H1 (cell line): ENCODE results near the gene SCPEP1. TPM values are rescaled to one million over a fixed set of nuclear protein-coding genes. Genes with fewer than 3 reads are reported as not detected.

ENCODE experiments used
- CTCF ChIA-PET: fragments of 300-600 bp; sonication (Branson Sonifier 250); formaldehyde crosslinking; loops from one replicate; lab custom pipeline; 2021; ENCODE audit not compliant: partially characterized antibody; lab: Charles Lee
- POLR2A ChIA-PET: fragments of 300-600 bp; sonication (Branson Sonifier 250); formaldehyde crosslinking; loops from one replicate; lab custom pipeline; 2021; ENCODE audit warnings: inconsistent platforms; ENCODE audit not compliant: partially characterized antibody; lab: Charles Lee
- DNase-seq, 2 experiments: peaks; one replicate each; pipeline versions ENCODE4 v3.0.0 to v3.0.0-alpha.2; 2010 to 2022; ENCODE audit warnings: low spot score in 2 of 2, low read depth in 1 of 2, mixed read lengths in 1 of 2
- FAIRE-seq: peaks from 2 replicates; lab custom pipeline; 2011; peaks lifted over from hg19 to GRCh38; lab: Jason Lieb, UNC
- H2AFZ ChIP-seq: 2 replicates; pipeline ENCODE4 v1.8.1; 2012; ENCODE audit warnings: low read length, inconsistent platforms
- H2AK5ac ChIP-seq: 2 replicates; pipeline ENCODE4 v1.6.1; 2013; ENCODE audit warnings: low read depth, low read length
- H2BK120ac ChIP-seq: replicated peaks from 2 replicates; pipeline ENCODE3; 2013; ENCODE audit warnings: low read depth, low read length, inconsistent platforms
- H2BK12ac ChIP-seq: 2 replicates; pipeline ENCODE4 v1.6.1; 2013; ENCODE audit warnings: low read depth, low read length
- H2BK15ac ChIP-seq: 2 replicates; pipeline ENCODE4 v1.6.1; 2013; ENCODE audit warnings: low read length
- H2BK20ac ChIP-seq: 2 replicates; pipeline ENCODE4 v1.6.1; 2013; ENCODE audit warnings: low read length
- H2BK5ac ChIP-seq: 2 replicates; pipeline ENCODE4 v1.6.1; 2013; ENCODE audit warnings: low read depth, low read length
- H3K14ac ChIP-seq: 2 replicates; pipeline ENCODE4 v1.6.1; 2013; ENCODE audit warnings: inconsistent platforms; ENCODE audit not compliant: insufficient read length
- H3K18ac ChIP-seq: 2 replicates; pipeline ENCODE4 v1.6.1; 2013; ENCODE audit warnings: low read length; ENCODE audit errors: extremely low read depth
- H3K23ac ChIP-seq: 2 replicates; pipeline ENCODE4 v1.6.1; 2013; ENCODE audit warnings: inconsistent platforms; ENCODE audit not compliant: insufficient read length
- H3K23me2 ChIP-seq: 2 replicates; pipeline ENCODE4 v1.6.1; 2013; ENCODE audit warnings: low read depth, low read length
- H3K27ac ChIP-seq: 2 replicates; pipeline ENCODE4 v1.6.1; 2011; ENCODE audit warnings: low read depth, low read length, inconsistent platforms
- H3K27me3 ChIP-seq, 4 experiments: replicated peaks in 1 of 4; 1 replicate in 1 of 4; 2 replicates in 3 of 4; pipeline versions ENCODE4 v1.6.1 to v1.8.1; 2011 to 2013; ENCODE audit warnings: low read length in 3 of 4, mild to moderate bottlenecking in 3 of 4, inconsistent platforms in 2 of 4, mixed read lengths in 2 of 4, moderate library complexity in 1 of 4; ENCODE audit not compliant: control insufficient read depth in 3 of 4, insufficient read depth in 3 of 4; ENCODE audit errors: extremely low read depth in 1 of 4
- H3K36me3 ChIP-seq, 4 experiments: 2 replicates each; pipeline versions ENCODE4 v1.6.1 to v1.8.1; 2011 to 2013; ENCODE audit warnings: mild to moderate bottlenecking in 4 of 4, low read length in 3 of 4, moderate library complexity in 2 of 4, control low read depth in 1 of 4, inconsistent platforms in 1 of 4; ENCODE audit not compliant: insufficient read depth in 4 of 4, control insufficient read depth in 2 of 4
- H3K4ac ChIP-seq: replicated peaks from 2 replicates; pipeline ENCODE3; 2013; ENCODE audit warnings: low read length, low read depth, mixed read lengths, inconsistent platforms; ENCODE audit not compliant: insufficient read length
- H3K4me1 ChIP-seq, 4 experiments: replicated peaks in 1 of 4; 1 replicate in 1 of 4; 2 replicates in 3 of 4; pipeline versions ENCODE4 v1.6.1 to v1.8.1; 2011 to 2013; ENCODE audit warnings: low read length in 3 of 4, inconsistent platforms in 2 of 4, mixed read lengths in 1 of 4; ENCODE audit not compliant: insufficient read depth in 4 of 4, control insufficient read depth in 3 of 4
- H3K4me2 ChIP-seq, 2 experiments: 2 replicates each; pipeline versions ENCODE4 v1.6.1 to v1.8.1; 2011 to 2013; ENCODE audit warnings: low read depth in 2 of 2, low read length in 2 of 2, control low read depth in 1 of 2, inconsistent platforms in 1 of 2, mild to moderate bottlenecking in 1 of 2; ENCODE audit not compliant: insufficient read depth in 1 of 2
- H3K4me3 ChIP-seq, 4 experiments: fragments of 200-600, 300-600 bp in 1 of 4; sonication (generic), shearing (Covaris generic), sonication (Bioruptor Twin) in 1 of 4; 2 replicates each; pipeline versions ENCODE4 v1.5.1 to v1.8.1; 2011 to 2016; ENCODE audit warnings: low read length in 4 of 4, low read depth in 3 of 4, control low read depth in 2 of 4, inconsistent platforms in 2 of 4, mild to moderate bottlenecking in 2 of 4, mixed read lengths in 1 of 4, moderate library complexity in 1 of 4; ENCODE audit not compliant: insufficient read depth in 2 of 4; ENCODE audit errors: extremely low read depth in 1 of 4
- H3K56ac ChIP-seq: replicated peaks from 2 replicates; pipeline ENCODE3; 2013; ENCODE audit warnings: low read depth, mild to moderate bottlenecking, mixed read lengths, low read length, inconsistent platforms; ENCODE audit not compliant: insufficient read length
- H3K79me1 ChIP-seq: 2 replicates; pipeline ENCODE4 v1.6.1; 2013; ENCODE audit warnings: low read depth, low read length, control low read depth
- H3K79me2 ChIP-seq, 2 experiments: 2 replicates each; pipeline versions ENCODE4 v1.6.1 to v1.8.1; 2012 to 2013; ENCODE audit warnings: low read length in 2 of 2, mild to moderate bottlenecking in 2 of 2, inconsistent platforms in 1 of 2; ENCODE audit not compliant: insufficient read depth in 2 of 2, control insufficient read depth in 1 of 2
- H3K9ac ChIP-seq, 4 experiments: replicated peaks in 1 of 4; 1 replicate in 1 of 4; 2 replicates in 3 of 4; pipeline versions ENCODE4 v1.6.1 to v1.8.1; 2011 to 2013; ENCODE audit warnings: low read depth in 3 of 4, low read length in 3 of 4, control low read depth in 2 of 4, mild to moderate bottlenecking in 2 of 4, moderate library complexity in 2 of 4, inconsistent platforms in 1 of 4; ENCODE audit errors: extremely low read depth in 1 of 4
- H3K9me3 ChIP-seq, 2 experiments: 2 replicates each; pipeline versions ENCODE4 v1.6.1 to v1.8.1; 2012 to 2013; ENCODE audit warnings: mild to moderate bottlenecking in 2 of 2, moderate library complexity in 2 of 2, control low read depth in 1 of 2, inconsistent platforms in 1 of 2, low read depth in 1 of 2, low read length in 1 of 2, mixed read lengths in 1 of 2; ENCODE audit not compliant: insufficient read depth in 2 of 2
- H4K20me1 ChIP-seq, 2 experiments: replicated peaks in 1 of 2; 2 replicates each; pipeline versions ENCODE3 to v1.8.1; 2011 to 2013; ENCODE audit warnings: inconsistent platforms in 2 of 2, low read length in 2 of 2, mild to moderate bottlenecking in 1 of 2; ENCODE audit not compliant: insufficient read depth in 2 of 2, control insufficient read depth in 1 of 2
- H4K5ac ChIP-seq: 2 replicates; pipeline ENCODE4 v1.6.1; 2013; ENCODE audit warnings: low read length, low read depth, mixed read lengths, inconsistent platforms; ENCODE audit not compliant: insufficient read length
- H4K8ac ChIP-seq: 2 replicates; pipeline ENCODE4 v1.8.0; 2013; ENCODE audit warnings: mild to moderate bottlenecking, moderate library complexity, low read length, inconsistent platforms; ENCODE audit not compliant: insufficient read depth; ENCODE audit errors: extremely low read depth
- H4K91ac ChIP-seq: replicated peaks from 2 replicates; pipeline ENCODE3; 2013; ENCODE audit warnings: low read length, mixed read lengths, inconsistent platforms; ENCODE audit not compliant: insufficient read length
- RFX5 ChIP-seq: IDR thresholded peaks from 2 replicates; pipeline ENCODE4 v1.6.1; 2011; ENCODE audit warnings: low read depth, low read length, improper control_type of control experiment, borderline replicate concordance
- WGBS, 2 experiments: shearing (Covaris generic) in 1 of 2; methylation state at CpG; one replicate each; pipeline versions ENCODE4 v1.1.6 to v1.1.7; 2013 to 2015; ENCODE audit warnings: low lambda C conversion rate in 2 of 2, mixed read lengths in 2 of 2, inconsistent platforms in 1 of 2, low coverage in 1 of 2, missing lambda C conversion rate in 1 of 2; ENCODE audit not compliant: insufficient replicate concordance in 2 of 2, insufficient coverage in 1 of 2, insufficient read length in 1 of 2; ENCODE audit errors: extremely low coverage in 1 of 2, missing lambda C conversion rate in 1 of 2; 5-methylcytosine and 5-hydroxymethylcytosine counted together
- polyA plus RNA-seq, 7 experiments: library from polyadenylated mRNA; depleted of rRNA in 3 of 7; stranded (reverse) in 5 of 7; unstranded in 2 of 7; fragments of >200 nt in 5 of 7; fragments of 200-250 nt in 2 of 7; gene quantifications; 1 replicate in 5 of 7; 2 replicates in 1 of 7; 4 replicates in 1 of 7; pipeline versions ENCODE4 v1.2.1 to v1.2.3, GENCODE V29; 2011 to 2013; ENCODE audit warnings: missing spikeins in 2 of 7, mixed read lengths in 2 of 7
- total RNA-seq: library from RNA; stranded (reverse); fragmentation: NEBNext Ultra II Directional; extraction: Animal tissue kit (Norgen Biotek cat#: 25700); gene quantifications from 2 replicates; pipeline ENCODE4 v1.2.1, GENCODE V29; 2021

SCPEP1 gene
- total and polyA plus RNA-seq, 2 of the 8 experiments (the other 6 are each of a cell fraction or from before 2014, with no cell fraction given), result 30.7 to 52.6 TPM

DNA sequence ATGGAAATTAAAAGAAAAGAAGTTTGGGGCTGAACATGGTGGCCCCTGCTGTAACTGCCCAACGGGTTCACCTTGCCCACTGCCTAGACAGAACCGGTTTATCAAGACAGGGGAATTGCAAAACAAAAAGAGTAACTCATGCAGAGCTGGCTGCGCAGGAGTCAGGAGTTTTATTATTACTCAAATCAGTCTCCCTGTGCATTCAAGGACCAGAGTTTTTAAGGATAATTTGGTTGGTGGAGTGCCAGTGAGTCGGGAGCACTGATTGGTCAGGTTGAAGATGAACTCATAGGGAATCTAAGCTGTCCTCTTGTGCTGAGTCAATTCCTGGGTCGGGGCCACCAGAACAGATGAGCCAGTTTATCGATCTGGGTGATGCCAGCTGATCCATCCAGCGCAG lies 4.4 kb upstream of the SCPEP1 start:
- Histone ChIP-seq H2AK5ac (no peak overlapping the region), H3K4me2 (no peak overlapping the region), H3K4ac (no peak overlapping the region), H2BK15ac (no peak overlapping the region), H3K27ac (no peak overlapping the region), H3K79me1 (no peaks in the 10 kb centered on the region), H4K91ac (no peak overlapping the region), H3K18ac (no peak overlapping the region), H4K20me1 (no peaks in the 10 kb centered on the region), H3K23me2 (peaks cover 2% of the 10 kb centered on the region; the same call in 1 of the 2 replicates), H2BK5ac (no peak overlapping the region), H3K4me1 (peaks cover 0 to 7% (median 0%) of the 10 kb centered on the region in 4 experiments; a peak in 3 of 7 replicates), H3K56ac (no peak overlapping the region), H3K14ac (no peak overlapping the region), H3K23ac (no peak overlapping the region), H3K4me3 (no peak overlapping the region), H3K9me3 (peaks cover 4 to 18% of the 10 kb centered on the region in 2 experiments; a peak in 2 of 4 replicates), H2BK12ac (no peak overlapping the region), H2BK20ac (no peak overlapping the region), H3K36me3 (no peaks in the 10 kb centered on the region; a peak in 1 of 8 replicates), H3K9ac (no peak overlapping the region), H4K5ac (no peak overlapping the region), H3K79me2 (no peaks in the 10 kb centered on the region), H2AFZ (no peak overlapping the region), H3K27me3 (no peaks in the 10 kb centered on the region), H4K8ac (no peak overlapping the region), H2BK120ac (no peak overlapping the region)
- WGBS, 2 experiments, result 90% methylated on average over 7 of the region's 7 CpGs; no CpG with 5 or more reads in 1 of the 2 experiments
- DNase-seq, result no peak
- FAIRE-seq, result no peak
- TF ChIP-seq RFX5, result no peak
- ChIA-PET CTCF (no interaction called here), POLR2A (no interaction called here)
